Activated T-cell treated with anti-CD3 and anti-CD28 coated beads, Interleukin-2, amount 50 U/mL, for 72 hours (primary cell): Measurements from ENCODE around the gene CDKL2. TPM values are rescaled to one million over a fixed set of nuclear protein-coding genes. Genes with fewer than 3 reads are reported as not detected.
A peak's percentile ranks its signal among the peaks of the same experiment; 100 is the strongest.
"Not testable (repeated sequence)": the region's sequence is repeated elsewhere in the genome, so short reads cannot be mapped to it uniquely, and the experiment has no call there.

Experiments
- ATAC-seq, 2 donors: fragments of 150-1000 bp; cut with Tn5 transposase; replicated peaks in 1 of 2; 2 replicates each; pipeline ENCODE4 v1.10.0; 2021; ENCODE audit warnings: moderate library complexity in 2 of 2, mild to moderate bottlenecking in 1 of 2
- DNase-seq, 2 donors: peaks; one replicate each; pipeline ENCODE4 v3.0.0; 2021 to 2022; ENCODE audit warnings: mixed read lengths in 1 of 2
- H3K27ac Mint-ChIP-seq: one replicate; pipeline ENCODE4 v1.8.0; 2022; ENCODE audit warnings: mild to moderate bottlenecking, moderate library complexity, mixed read lengths
- H3K27me3 Mint-ChIP-seq: one replicate; pipeline ENCODE4 v1.8.0; 2022; ENCODE audit warnings: low read depth, mixed read lengths
- H3K36me3 Mint-ChIP-seq, 2 donors: one replicate each; pipeline ENCODE4 v1.8.0; 2022; ENCODE audit warnings: mixed read lengths in 2 of 2, mild to moderate bottlenecking in 1 of 2; ENCODE audit not compliant: insufficient read depth in 2 of 2
- H3K4me1 Mint-ChIP-seq: one replicate; pipeline ENCODE4 v1.8.0; 2022; ENCODE audit warnings: low read depth, mixed read lengths
- H3K4me3 Mint-ChIP-seq, 2 donors: one replicate each; pipeline ENCODE4 v1.8.0; 2022; ENCODE audit warnings: mild to moderate bottlenecking in 2 of 2, mixed read lengths in 2 of 2, moderate library complexity in 2 of 2
- H3K9me3 Mint-ChIP-seq, 2 donors: one replicate each; pipeline ENCODE4 v1.8.0; 2022; ENCODE audit warnings: mixed read lengths in 2 of 2
- total RNA-seq, 2 donors: library from RNA; stranded (reverse); gene quantifications; one replicate each; pipeline ENCODE4 v1.2.3, GENCODE V29; 2022

The CDKL2 gene
- 1 to 10 TPM; 1.3 to 2.2 TPM for total RNA-seq

DNA sequence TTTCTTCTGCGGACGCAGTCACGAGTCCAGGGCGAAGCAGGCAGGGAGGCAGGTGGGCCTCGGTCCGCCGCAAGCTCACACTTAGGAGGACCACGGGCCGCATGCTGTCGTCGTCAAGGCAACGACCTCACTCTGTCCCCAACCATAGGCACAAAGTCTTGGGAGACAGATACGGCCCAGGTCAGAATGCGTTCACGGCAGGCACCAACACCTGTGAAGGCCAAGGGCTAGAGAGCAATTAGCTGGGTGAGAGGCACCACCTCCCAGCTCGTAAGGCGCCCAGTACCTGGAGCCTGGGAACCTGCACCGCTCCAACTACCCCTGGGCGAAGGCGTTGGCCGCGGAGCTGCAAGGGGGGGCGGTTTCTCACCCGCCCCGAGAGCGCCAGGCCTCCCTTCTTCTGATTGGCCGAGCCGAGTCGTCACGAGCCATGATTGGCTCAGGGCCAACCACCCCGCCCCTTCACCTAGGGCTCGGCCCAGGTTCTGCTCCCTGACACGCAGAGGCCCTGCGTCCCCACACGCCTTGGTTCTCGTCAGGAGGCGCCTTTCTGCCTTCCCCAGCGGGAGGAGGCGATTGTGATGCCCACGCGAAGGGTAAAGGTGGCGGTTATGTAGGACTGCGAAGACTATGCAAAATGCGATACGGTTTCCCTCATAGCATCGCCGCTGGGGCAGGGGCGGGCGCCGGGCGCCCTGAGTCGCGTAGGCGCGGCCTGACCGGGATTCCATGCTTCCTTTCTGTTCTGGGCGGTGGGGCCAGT is at the start of gene CDKL2:
Gene CDKL2 (minus strand): TSS at position 355 of the 763 bp plus-strand sequence. CDS start 4,540 bp downstream, outside the sequence.
- H3K4me3 Mint-ChIP-seq: peak within 1 kb of the TSS; percentile 92 to 97
- no peaks in the 10 kb centered on the region for H3K36me3 Mint-ChIP-seq
- H3K27me3 Mint-ChIP-seq: peaks cover 5% of the 10 kb centered on the region
- H3K27ac Mint-ChIP-seq: peak within 1 kb of the TSS; percentile 7
- peaks cover 11% of the 10 kb centered on the region for H3K4me1 Mint-ChIP-seq
- no peaks in the 10 kb centered on the region for H3K9me3 Mint-ChIP-seq
- ATAC-seq (peak; percentile 98 to 99), DNase-seq (peak; percentile 94 to 95)

DNA sequence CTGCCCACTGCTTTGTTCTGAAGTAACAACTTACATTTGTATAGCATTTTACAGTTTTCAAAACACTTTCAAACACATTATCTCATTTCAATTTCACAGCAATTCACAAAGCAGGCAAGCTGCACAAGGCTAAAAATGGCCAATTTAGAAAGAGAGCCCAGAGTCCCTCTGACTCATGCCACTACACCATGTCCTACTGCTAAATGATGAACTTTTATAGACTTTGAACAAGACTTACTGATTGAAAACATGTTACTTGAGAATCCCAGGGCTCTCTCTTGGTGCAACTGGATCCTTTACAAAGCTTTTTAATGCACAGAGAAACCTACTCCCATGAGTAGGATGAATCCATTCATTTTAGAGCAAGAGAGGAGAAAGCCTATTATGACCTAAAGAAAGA is 48.6 kb upstream of the CDKL2 start:
- H3K4me3 Mint-ChIP-seq: no peak overlapping the region
- H3K27ac Mint-ChIP-seq: no peak overlapping the region
- H3K27me3 Mint-ChIP-seq: no peaks in the 10 kb centered on the region
- no peaks in the 10 kb centered on the region for H3K36me3 Mint-ChIP-seq
- ATAC-seq (no peak), DNase-seq (no peak)
- H3K4me1 Mint-ChIP-seq: peaks cover 27% of the 10 kb centered on the region
- H3K9me3 Mint-ChIP-seq: no peaks in the 10 kb centered on the region

DNA sequence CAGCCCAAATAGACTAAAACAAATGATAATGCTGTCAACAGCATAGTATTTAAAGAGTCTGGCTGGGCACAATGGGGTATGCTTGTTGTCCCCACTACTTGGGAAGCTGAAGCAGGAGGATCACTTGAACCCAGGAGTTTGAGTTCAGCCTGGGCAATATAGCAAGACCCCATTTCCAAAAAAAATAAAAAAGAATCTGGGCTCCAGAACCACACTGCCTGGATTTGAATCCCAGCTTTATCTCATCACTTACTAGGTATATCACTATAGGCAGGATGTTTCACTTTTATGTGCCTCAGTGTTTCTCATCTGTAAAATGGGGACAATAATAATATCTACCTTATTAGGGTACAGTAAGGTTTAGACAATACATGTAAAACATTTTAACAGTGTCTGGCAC is 48.1 kb upstream of the CDKL2 start:
- Mint-ChIP-seq H3K36me3 (no peaks in the 10 kb centered on the region), H3K4me3 (no peak overlapping the region), H3K27me3 (no peaks in the 10 kb centered on the region), H3K27ac (no peak overlapping the region), H3K4me1 (peaks cover 25% of the 10 kb centered on the region), H3K9me3 (no peaks in the 10 kb centered on the region)
- no peak for DNase-seq
- no peak for ATAC-seq

DNA sequence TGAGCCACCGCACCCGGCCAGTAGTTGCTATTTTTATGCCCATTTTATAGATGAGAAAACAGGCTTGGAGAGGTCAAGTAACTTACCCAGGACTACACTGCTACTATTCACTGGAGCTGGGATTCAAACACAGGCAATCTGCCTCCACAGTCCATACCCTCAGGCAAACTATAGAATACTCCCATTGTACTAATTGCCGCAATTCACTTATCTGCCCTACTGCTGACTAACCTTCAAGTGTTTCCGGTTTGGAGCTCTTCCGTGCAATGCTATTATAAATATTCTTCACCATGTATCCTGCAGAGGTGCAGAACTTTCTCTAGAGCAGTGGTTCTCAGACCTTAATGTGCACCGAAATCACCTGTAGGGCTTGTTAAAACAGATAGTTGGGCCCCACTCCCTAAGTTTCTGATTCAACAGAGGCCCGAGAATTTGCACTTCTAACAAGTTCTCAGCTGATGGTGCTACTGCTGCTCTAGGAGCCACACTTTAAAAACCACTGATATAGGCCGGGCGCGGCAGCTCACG is 44.7 kb upstream of the CDKL2 start:
- no peaks in the 10 kb centered on the region for H3K27me3 Mint-ChIP-seq
- DNase-seq (no peak), ATAC-seq (no peak)
- H3K36me3 Mint-ChIP-seq: peaks cover 12 to 14% of the 10 kb centered on the region in 2 donors
- H3K9me3 Mint-ChIP-seq: no peaks in the 10 kb centered on the region
- H3K4me1 Mint-ChIP-seq: peaks cover 25% of the 10 kb centered on the region
- H3K27ac Mint-ChIP-seq: peak overlapping the region; percentile 24
- H3K4me3 Mint-ChIP-seq: no peak overlapping the region

DNA sequence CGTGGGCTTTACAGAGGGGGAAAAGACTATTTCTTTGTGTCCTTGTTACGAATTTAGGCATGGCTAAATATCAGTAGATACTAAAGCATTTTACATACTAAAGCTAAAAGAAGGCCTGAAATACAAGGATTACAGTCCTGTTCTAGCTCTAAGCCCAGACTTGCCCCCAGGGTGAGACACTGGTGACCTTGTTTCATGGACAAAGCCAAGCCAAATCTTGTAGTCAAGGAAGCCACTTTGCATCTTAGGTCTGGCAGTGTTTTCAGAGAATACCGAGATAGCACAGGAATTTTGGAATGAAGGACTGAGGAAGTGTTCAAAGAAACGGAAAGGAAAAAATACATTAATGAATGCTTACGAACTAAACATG is 43.6 kb upstream of the CDKL2 start:
- H3K27me3 Mint-ChIP-seq: no peaks in the 10 kb centered on the region
- H3K9me3 Mint-ChIP-seq: no peaks in the 10 kb centered on the region
- peaks cover 36% of the 10 kb centered on the region for H3K4me1 Mint-ChIP-seq
- peak overlapping the region; percentile 87 for H3K27ac Mint-ChIP-seq
- ATAC-seq (no peak), DNase-seq (no peak)
- H3K4me3 Mint-ChIP-seq: peak overlapping the region; percentile 82 to 99
- H3K36me3 Mint-ChIP-seq: peaks cover 12 to 14% of the 10 kb centered on the region in 2 donors

DNA sequence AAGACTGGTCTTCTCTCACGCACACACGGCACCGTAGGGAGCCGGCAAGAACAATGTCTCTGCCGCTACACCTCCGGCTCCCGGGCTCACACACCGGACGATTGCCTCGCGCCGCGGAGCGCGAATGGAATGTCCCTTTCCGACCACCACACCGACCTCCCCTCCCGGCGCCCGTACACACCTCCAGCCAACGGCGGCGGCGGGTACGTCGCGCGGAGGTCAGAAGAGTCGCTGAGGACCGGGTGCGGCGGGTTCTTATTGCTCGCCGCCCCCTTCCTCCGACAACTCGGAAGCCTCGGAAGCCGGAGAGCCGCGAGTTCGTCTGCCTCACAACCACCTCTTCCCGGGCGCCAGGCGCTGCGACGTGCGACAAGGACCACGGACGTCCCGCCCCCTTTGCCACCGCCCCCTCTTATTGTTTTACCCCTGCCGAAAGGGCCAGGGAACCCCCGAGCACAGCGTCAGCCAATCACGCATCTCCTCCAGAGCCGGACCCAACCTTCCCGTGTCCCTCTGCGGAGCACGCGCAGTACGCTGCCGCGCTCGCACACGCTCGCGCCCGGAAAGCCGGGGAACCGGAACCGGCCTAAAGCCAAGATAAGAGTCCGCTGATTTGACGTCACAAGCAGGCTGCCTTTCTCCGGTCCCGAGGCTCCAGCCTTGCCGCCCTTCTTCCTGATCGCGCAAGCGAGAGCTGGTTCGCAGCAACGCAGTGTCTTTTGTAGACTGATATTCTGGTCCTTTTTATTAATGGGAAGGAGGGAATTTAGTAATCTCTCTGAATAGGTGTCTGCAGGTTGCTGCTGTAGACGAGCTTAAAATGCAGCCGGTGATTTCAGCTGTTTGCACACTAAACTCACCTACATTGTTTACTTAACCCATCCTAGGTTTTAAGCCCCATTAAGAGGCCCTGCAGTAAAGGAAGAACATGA is 43.0 kb upstream of the CDKL2 start, which contains the start of gene G3BP2:
Gene G3BP2 (minus strand): TSS at position 385 of the 932 bp plus-strand sequence. CDS start 11,386 bp downstream, outside the sequence.
- no peaks in the 10 kb centered on the region for H3K9me3 Mint-ChIP-seq
- peaks cover 42% of the 10 kb centered on the region for H3K4me1 Mint-ChIP-seq
- H3K27me3 Mint-ChIP-seq: no peaks in the 10 kb centered on the region
- peaks cover 12 to 14% of the 10 kb centered on the region in 2 donors for H3K36me3 Mint-ChIP-seq
- peak within 1 kb of the TSS; percentile 82 to 99 for H3K4me3 Mint-ChIP-seq
- ATAC-seq: peak; percentile 93 to 94
- H3K27ac Mint-ChIP-seq: peak within 1 kb of the TSS; percentile 87
- peak; percentile 96 to 98 for DNase-seq

DNA sequence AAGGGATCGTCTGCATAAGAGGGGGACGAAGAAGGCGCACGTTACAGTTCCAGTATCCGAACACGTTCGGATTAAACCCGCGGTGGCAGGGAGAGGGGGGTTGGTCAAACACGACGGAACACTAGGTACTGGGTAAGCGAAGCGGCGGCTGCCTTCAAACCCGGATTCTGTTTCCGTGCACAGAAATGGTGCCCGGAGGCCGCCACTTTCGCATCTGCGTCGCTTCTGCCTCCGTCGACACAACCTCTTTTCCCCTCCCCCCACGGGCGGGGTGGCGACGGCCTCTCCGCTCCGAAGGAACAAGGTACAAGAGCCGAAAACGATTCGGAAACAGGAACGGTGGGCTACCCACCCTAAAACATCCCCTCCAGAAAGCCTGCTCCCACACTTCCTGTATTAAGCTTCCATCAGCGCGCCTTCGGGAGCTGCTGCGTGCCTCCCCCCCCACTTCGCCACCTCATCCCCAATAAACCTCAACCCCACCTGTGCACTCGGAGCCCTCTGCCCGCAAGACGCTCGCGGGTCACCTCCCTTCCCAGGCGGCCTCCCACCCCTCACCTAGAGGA is 42.2 kb upstream of the CDKL2 start:
- Mint-ChIP-seq H3K4me1 (peaks cover 50% of the 10 kb centered on the region), H3K27ac (peak overlapping the region; percentile 87), H3K36me3 (peaks cover 12 to 17% of the 10 kb centered on the region in 2 donors), H3K9me3 (no peaks in the 10 kb centered on the region), H3K4me3 (peak overlapping the region; percentile 82 to 99), H3K27me3 (no peaks in the 10 kb centered on the region)
- peak; percentile 88 to 89 for DNase-seq
- peak; percentile 27 to 34 for ATAC-seq

DNA sequence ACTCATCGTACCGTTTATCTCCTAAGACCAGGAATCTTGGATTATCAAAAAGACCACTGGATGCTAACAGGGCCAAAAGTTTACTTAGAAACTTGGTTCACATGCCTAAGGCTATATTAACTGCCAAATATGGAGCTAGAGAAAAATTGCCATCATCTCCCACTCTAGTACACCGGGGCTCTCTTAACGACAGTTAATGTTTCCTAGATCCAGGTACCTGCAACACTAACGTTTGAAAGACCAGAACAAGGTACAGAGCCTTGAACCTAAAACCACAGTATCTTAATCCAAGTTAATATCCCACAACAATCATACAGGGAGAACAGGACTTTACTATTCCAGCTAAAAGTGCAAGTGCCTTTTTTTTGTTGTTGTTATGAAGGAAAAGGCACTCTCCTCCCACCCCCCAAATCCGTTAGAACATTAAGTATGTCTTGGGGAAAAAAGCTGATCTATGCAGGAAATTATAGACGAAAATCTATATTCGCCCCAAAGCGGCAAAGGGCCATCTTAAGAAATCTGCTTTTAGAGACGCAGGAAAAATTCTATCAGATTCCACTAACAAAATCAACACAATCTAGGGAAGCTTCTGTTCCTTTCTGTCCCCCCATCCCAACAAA is 41.6 kb upstream of the CDKL2 start:
- no peaks in the 10 kb centered on the region for H3K27me3 Mint-ChIP-seq
- peaks cover 56% of the 10 kb centered on the region for H3K4me1 Mint-ChIP-seq
- ATAC-seq (no peak), DNase-seq (no peak)
- peaks cover 12 to 17% of the 10 kb centered on the region in 2 donors for H3K36me3 Mint-ChIP-seq
- peak overlapping the region; percentile 82 to 99 for H3K4me3 Mint-ChIP-seq
- peak overlapping the region; percentile 87 for H3K27ac Mint-ChIP-seq
- H3K9me3 Mint-ChIP-seq: no peaks in the 10 kb centered on the region

DNA sequence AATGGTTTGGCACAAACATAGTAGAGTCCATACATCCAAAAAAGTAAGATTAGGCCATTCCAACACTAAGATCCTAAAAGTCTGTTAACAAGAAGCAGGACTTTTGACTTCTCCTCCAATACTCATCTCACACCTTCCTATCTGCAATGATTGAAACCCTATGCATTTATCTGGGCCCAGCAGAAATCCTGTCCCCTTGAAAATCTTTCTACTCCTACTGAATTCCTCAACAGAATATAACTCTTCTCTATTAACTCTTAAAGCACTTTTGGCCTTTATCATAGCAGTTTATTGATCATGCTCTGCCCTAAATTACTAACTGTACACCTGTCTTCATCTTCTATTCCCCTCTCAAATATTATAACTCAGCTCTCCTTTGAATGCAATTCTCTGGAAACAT is 38.3 kb upstream of the CDKL2 start:
- ATAC-seq (no peak), DNase-seq (no peak)
- Mint-ChIP-seq H3K4me3 (peak overlapping the region; percentile 52 to 82), H3K36me3 (peaks cover 16 to 22% of the 10 kb centered on the region in 2 donors), H3K9me3 (no peaks in the 10 kb centered on the region), H3K4me1 (peaks cover 76% of the 10 kb centered on the region), H3K27ac (peak overlapping the region; percentile 87), H3K27me3 (no peaks in the 10 kb centered on the region)

DNA sequence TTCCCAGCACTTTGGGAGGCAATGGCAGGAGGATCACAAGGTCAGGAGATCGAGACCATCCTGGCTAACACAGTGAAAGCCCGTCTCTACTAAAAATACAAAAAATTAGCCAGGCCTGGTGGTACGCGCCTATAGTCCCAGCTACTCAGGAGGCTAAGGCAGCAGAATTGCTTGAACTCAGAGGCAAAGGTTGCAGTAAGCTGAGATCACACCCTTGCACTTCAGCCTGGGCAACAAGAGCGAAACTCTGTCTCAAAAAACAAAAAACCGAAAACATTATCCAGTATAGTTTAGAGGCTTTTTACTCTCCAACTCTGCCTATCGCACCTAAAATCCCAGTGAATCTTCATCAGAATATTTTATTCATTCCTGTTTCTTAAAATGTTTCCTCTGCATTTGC is 37.3 kb upstream of the CDKL2 start:
- peaks cover 76% of the 10 kb centered on the region for H3K4me1 Mint-ChIP-seq
- H3K9me3 Mint-ChIP-seq, ATAC-seq, H3K27me3 Mint-ChIP-seq, DNase-seq: not testable (repeated sequence)
- H3K4me3 Mint-ChIP-seq: peak overlapping the region; percentile 52 to 82
- H3K27ac Mint-ChIP-seq: peak overlapping the region; percentile 87
- H3K36me3 Mint-ChIP-seq: peaks cover 9 to 18% of the 10 kb centered on the region in 2 donors

DNA sequence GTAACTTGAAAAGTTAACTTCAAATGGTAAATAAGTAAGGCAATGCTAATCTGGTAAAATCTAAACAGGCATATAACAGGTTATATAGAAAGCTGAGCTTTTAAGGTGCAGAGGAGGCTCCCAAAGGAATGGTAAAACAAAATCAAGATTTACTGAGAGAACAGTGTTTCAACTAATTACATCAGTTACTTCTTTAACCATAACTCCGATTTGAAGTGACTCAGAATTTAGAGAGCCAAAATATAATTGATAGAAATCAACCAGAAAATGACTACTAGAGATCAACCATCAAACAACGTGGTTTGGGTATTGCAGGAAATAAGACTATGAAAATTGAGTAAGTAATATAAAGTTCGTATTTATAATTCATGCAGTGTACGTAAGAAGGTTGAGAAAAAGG is 36.0 kb upstream of the CDKL2 start:
- Mint-ChIP-seq H3K4me3 (peak overlapping the region; percentile 52 to 82), H3K36me3 (peaks cover 6 to 18% of the 10 kb centered on the region in 2 donors), H3K27ac (peak overlapping the region; percentile 87), H3K27me3 (no peaks in the 10 kb centered on the region), H3K9me3 (no peaks in the 10 kb centered on the region), H3K4me1 (peaks cover 73% of the 10 kb centered on the region)
- ATAC-seq: peak; percentile 69 to 74
- DNase-seq: no peak

DNA sequence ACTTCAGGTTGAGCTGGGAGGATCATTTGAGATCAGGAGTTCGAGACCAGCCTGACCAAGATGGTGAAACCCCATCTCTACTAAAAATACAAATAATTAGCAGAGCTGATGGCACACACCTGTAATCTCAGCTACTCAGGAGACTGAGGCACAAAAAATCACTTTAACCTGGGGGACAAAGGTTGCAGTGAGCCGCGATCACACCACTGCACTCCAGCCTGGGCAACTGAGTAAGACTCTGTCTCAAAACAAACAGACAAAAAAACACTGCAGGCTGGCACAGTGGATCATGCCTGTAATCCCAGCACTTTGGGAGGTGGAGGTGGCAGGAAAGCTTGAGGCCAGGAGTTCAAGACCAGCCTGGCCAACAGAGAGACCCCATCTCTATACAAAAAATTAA is 34.3 kb upstream of the CDKL2 start:
- Mint-ChIP-seq H3K27ac (peak overlapping the region; percentile 87), H3K4me1 (peaks cover 67% of the 10 kb centered on the region), H3K36me3 (peaks cover 6 to 18% of the 10 kb centered on the region in 2 donors)
- H3K4me3 Mint-ChIP-seq, H3K27me3 Mint-ChIP-seq, ATAC-seq, H3K9me3 Mint-ChIP-seq, DNase-seq: not testable (repeated sequence)
